GM23338 (cell line): ENCODE data around the gene CYP2D6.

Source experiments
- POLR2AphosphoS5 ChIP-seq: IDR thresholded peaks from 2 replicates; pipeline ENCODE4 v1.6.1; 2016; ENCODE audit warnings: antibody characterized with exemption, low read depth
- REST ChIP-seq: IDR thresholded peaks from one replicate; pipeline ENCODE4 v1.6.1; 2018; ENCODE audit warnings: antibody characterized with exemption; ENCODE audit not compliant: unreplicated experiment
- STAT1 ChIP-seq: IDR thresholded peaks from one replicate; pipeline ENCODE4 v1.6.1; 2016; ENCODE audit warnings: antibody characterized with exemption; ENCODE audit not compliant: unreplicated experiment
- ZNF331 ChIP-seq: fragments of 250-450 bp; sonication (Bioruptor Pico); IDR thresholded peaks from 2 replicates; pipeline ENCODE4 v1.5.0; 2020; ENCODE audit warnings: low read depth, mild to moderate bottlenecking, moderate library complexity
- TF ChIP-seq, protein P1 (sequence below), 2 experiments: fragments of 200-600 bp in 1 of 2; sonication (generic) in 1 of 2; conservative IDR thresholded peaks; 2 replicates each; pipeline versions ENCODE4 v1.5.1 to v1.6.1; 2016 to 2017; ENCODE audit warnings: antibody characterized with exemption in 2 of 2, low read depth in 2 of 2, mild to moderate bottlenecking in 2 of 2, moderate library complexity in 1 of 2

DNA sequence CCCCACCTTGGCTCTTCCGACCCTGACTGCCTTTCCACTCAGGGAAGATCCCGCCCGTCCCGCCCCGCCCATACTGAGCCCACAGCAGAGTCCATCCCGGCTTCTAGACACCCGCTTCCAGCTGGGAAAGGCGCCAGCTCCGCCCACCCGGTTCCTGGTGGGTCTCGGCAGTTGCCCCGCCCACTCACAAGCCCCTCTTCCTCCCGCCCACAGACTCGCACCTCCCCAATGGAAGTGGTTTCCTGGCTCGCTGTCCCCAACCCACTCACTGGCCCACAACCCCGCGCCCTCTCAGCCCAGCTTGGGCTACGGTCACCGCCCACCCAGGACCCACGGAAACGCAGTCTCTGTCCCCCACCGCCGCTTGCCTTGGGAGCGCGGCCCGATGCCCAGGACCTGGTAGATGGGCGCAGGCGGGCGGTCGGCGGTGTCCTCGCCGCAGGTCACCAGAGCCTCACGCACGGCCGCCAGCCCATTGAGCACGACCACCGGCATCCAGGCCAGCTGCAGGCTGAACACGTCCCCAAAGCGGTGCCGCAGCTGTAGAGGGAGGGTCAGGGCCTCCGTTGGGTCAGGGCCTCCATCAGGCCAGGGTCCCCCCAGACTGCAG, 22.2 kb upstream of the CYP2D6 start:
- TF ChIP-seq, protein P1, sequence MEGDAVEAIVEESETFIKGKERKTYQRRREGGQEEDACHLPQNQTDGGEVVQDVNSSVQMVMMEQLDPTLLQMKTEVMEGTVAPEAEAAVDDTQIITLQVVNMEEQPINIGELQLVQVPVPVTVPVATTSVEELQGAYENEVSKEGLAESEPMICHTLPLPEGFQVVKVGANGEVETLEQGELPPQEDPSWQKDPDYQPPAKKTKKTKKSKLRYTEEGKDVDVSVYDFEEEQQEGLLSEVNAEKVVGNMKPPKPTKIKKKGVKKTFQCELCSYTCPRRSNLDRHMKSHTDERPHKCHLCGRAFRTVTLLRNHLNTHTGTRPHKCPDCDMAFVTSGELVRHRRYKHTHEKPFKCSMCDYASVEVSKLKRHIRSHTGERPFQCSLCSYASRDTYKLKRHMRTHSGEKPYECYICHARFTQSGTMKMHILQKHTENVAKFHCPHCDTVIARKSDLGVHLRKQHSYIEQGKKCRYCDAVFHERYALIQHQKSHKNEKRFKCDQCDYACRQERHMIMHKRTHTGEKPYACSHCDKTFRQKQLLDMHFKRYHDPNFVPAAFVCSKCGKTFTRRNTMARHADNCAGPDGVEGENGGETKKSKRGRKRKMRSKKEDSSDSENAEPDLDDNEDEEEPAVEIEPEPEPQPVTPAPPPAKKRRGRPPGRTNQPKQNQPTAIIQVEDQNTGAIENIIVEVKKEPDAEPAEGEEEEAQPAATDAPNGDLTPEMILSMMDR (conservative IDR thresholded peaks at IDR 0.05; ENCODE audit: low read depth in 2 of 2) = no peak
- TF ChIP-seq POLR2AphosphoS5 (no peak), REST (no peak), STAT1 (no peak), ZNF331 (CRISPR knock-in tag) (no peak)
